GM10266 (cell line): ENCODE data around the gene CACNA1C.
A peak's percentile ranks its signal among the peaks of the same experiment; 100 is the strongest.

ENCODE experiments used
- DNase-seq: peaks from one replicate; pipeline ENCODE4 v3.0.0; 2012; ENCODE audit errors: extremely low spot score
- TF ChIP-seq, protein P1 (sequence below): IDR thresholded peaks from 2 replicates; pipeline ENCODE4 v1.5.1; 2012; ENCODE audit warnings: mild to moderate bottlenecking, low read depth; ENCODE audit not compliant: control insufficient read depth, insufficient read depth; ENCODE audit errors: missing control alignments

Gene CACNA1C

DNA sequence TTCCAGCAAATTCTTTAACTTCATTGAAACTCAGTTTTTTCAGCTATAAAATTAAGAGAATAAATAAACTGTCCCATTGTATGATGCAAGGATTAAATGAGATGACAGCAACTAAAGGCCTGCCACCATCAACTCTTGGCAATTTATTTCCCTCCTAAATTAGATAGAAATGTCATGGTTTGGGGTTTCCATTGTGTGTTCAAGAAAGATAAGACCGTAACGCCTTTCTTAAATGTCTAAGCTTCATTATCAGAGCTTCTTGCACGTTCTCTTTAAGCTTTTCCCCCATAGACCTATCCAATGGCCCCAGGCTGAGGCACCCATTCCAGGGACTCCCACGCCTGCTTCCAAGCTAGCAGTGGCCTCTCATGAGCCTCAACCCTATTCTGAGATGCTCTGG is 281.9 kb downstream of the CACNA1C start:
- no peak for DNase-seq
- TF ChIP-seq, protein P1, sequence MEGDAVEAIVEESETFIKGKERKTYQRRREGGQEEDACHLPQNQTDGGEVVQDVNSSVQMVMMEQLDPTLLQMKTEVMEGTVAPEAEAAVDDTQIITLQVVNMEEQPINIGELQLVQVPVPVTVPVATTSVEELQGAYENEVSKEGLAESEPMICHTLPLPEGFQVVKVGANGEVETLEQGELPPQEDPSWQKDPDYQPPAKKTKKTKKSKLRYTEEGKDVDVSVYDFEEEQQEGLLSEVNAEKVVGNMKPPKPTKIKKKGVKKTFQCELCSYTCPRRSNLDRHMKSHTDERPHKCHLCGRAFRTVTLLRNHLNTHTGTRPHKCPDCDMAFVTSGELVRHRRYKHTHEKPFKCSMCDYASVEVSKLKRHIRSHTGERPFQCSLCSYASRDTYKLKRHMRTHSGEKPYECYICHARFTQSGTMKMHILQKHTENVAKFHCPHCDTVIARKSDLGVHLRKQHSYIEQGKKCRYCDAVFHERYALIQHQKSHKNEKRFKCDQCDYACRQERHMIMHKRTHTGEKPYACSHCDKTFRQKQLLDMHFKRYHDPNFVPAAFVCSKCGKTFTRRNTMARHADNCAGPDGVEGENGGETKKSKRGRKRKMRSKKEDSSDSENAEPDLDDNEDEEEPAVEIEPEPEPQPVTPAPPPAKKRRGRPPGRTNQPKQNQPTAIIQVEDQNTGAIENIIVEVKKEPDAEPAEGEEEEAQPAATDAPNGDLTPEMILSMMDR = no peak

GRCh38 chr12:2335109-2335508 is 282.3 kb downstream of the CACNA1C start:
- DNase-seq = no peak
- TF ChIP-seq, protein P1 = no peak

DNA sequence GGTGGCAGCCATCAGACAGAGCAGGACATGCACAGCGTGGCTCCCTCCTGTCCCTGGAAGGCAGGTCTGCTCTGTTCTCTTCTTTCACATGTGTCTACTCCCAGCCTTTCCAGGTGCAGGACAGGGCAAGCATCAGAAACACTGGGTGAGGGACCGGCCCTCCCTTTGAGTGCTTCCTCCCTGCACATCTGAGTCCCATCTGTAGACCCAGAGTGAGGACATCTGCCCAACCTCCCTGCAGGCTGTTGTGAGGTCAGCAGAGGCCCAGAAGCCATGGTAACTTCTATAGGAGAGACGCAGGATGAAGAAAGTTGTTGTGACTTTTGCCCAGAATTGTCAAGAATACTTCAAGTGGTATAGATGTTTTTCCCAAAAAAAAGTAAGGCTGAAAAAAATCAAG is 282.7 kb downstream of the CACNA1C start:
- DNase-seq = no peak
- TF ChIP-seq, protein P1 = no peak

DNA sequence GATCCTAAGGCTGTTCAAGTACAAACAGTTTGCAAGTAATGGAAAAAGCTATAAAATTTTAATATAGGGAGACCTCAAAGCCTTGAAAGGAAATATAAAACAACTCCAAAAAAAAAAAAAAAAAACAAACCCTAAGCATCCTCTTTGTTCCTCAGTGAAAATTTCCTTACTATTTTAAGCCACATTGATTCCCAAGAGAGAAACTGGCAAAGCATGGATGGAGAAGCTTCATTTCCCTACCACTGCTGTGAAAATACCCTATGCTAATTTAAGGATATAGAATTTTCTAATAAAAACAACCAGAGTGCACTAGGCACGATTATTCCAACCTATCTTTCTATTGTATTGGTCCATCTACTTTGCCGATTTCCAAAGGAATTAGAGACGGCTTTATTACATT is 283.1 kb downstream of the CACNA1C start:
- TF ChIP-seq, protein P1 = no peak
- no peak for DNase-seq

- peak; percentile 58 for DNase-seq
- TF ChIP-seq, protein P1 = no peak
These were observed 283.6 kb downstream of the CACNA1C start for GRCh38 chr12:2336409-2336829.

DNA sequence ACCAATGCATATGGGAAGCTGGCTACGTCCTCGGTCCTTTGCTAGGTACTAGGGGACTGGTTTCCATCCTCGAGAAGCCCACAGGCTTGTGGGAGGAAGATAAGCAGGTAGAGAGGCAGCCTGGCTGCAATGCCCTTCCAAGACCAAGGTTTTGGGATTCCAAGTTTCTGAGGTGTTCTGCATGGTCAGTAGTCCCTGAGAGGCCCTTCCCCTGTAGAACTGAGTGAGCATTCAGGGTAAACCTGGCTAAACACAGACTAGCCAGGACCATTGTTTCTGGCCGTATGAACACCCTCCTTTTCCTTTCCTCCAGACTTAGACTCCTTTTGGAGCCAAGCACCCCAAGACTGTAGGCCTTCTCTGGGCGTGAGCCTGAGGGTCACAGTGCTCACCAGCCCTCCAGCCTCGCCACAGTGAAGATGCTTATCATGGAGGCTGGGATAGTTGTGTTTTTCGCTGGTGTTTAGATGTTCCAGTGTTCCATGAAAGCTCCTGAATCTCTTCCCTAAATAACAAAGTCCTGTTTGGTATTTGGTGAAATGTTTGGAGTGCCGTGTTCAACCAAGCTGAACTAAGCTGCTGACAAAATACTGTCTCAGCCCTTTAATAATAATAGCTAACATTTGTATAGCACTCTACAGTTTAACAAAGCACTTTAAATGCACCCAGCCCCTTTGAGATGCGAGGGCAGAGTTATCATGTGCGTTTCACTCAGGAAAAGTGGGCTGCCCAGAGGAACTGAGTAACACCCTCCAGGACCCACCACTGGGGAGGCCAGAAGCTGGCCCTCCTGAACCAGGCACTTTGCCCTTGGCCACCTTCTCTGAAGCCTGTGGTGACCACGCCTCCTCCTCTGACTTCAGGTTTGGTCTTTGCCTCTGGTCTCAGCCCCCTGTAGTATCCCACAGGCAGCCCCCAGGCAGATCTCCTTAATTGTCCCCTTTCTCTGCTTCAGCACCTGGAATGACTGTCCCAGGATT is 284.5 kb downstream of the CACNA1C start:
- DNase-seq = no peak
- TF ChIP-seq, protein P1 = no peak

GRCh38 chr12:2338381-2338780 is 285.6 kb downstream of the CACNA1C start:
- TF ChIP-seq, protein P1 = no peak
- DNase-seq = no peak
